SHP77 (cell line): ENCODE results near the gene HOOK1.
A peak's percentile ranks its signal among the peaks of the same experiment; 100 is the strongest.
"Not testable (repeated sequence)": the region's sequence is repeated elsewhere in the genome, so short reads cannot be mapped to it uniquely, and the experiment has no call there.

Experiments used
- DNase-seq, 2 experiments: peaks; one replicate each; lab custom pipeline; 2025; lab: John Stamatoyannopoulos, UW

HOOK1 gene

GRCh38 chr1:59819566-59820438 is 5.1 kb downstream of the HOOK1 start:
- no peak for DNase-seq

GRCh38 chr1:59827055-59827643 is 12.4 kb downstream of the HOOK1 start:
- DNase-seq: no peak

GRCh38 chr1:59828160-59828559 is 13.4 kb downstream of the HOOK1 start:
- DNase-seq: no peak

- no peak for DNase-seq
Measured at GRCh38 chr1:59831529-59831928, 16.8 kb downstream of the HOOK1 start.

- DNase-seq: no peak
Measured at GRCh38 chr1:59833022-59833421, 18.3 kb downstream of the HOOK1 start.

- no peak for DNase-seq
Measured at GRCh38 chr1:59833991-59834390, 19.2 kb downstream of the HOOK1 start.

- not testable (repeated sequence) for DNase-seq
Measured at GRCh38 chr1:59837857-59838256, 23.1 kb downstream of the HOOK1 start.

- DNase-seq: no peak
Measured at GRCh38 chr1:59845091-59845490, 30.3 kb downstream of the HOOK1 start.

- no peak for DNase-seq
Measured at GRCh38 chr1:59846209-59846894, 31.6 kb downstream of the HOOK1 start.

- DNase-seq: no peak
Measured at GRCh38 chr1:59846895-59847282, 32.1 kb downstream of the HOOK1 start.

- no peak for DNase-seq
Measured at GRCh38 chr1:59852117-59852516, 37.4 kb downstream of the HOOK1 start.

- DNase-seq: not testable (repeated sequence)
Measured at GRCh38 chr1:59855297-59855696, 40.5 kb downstream of the HOOK1 start.

GRCh38 chr1:59856725-59857338 is 42.1 kb downstream of the HOOK1 start:
- DNase-seq: peak; percentile 59 to 64

GRCh38 chr1:59857679-59858354 is 43.1 kb downstream of the HOOK1 start:
- no peak for DNase-seq

GRCh38 chr1:59866462-59866861 is 51.7 kb downstream of the HOOK1 start:
- no peak for DNase-seq

- DNase-seq: no peak
Measured at GRCh38 chr1:59871746-59872145, 57.0 kb downstream of the HOOK1 start.

GRCh38 chr1:59877108-59877682 is 62.4 kb downstream of the HOOK1 start:
- no peak for DNase-seq

- DNase-seq: no peak
Measured at GRCh38 chr1:59878370-59878769, 63.6 kb downstream of the HOOK1 start.

GRCh38 chr1:59879574-59879973 is 64.8 kb downstream of the HOOK1 start:
- DNase-seq: peak; percentile 20 to 50

- DNase-seq: no peak
Measured at GRCh38 chr1:59879996-59880505, 65.3 kb downstream of the HOOK1 start.

GRCh38 chr1:59880735-59881134 is 66.0 kb downstream of the HOOK1 start:
- DNase-seq: no peak
